NT2/D1 (cell line): Measurements from ENCODE around the gene TMCC2.

Experiments
- DNase-seq: peaks from one replicate; pipeline ENCODE4 v3.0.0-alpha.2; 2011; ENCODE audit warnings: low read depth, low spot score
- H3K27me3 ChIP-seq: 2 replicates; pipeline ENCODE4 v1.6.0; 2011; ENCODE audit warnings: mild to moderate bottlenecking; ENCODE audit not compliant: insufficient read length, insufficient read depth
- H3K36me3 ChIP-seq: 2 replicates; pipeline ENCODE4 v1.6.1; 2011; ENCODE audit warnings: mild to moderate bottlenecking, low read length, mixed read lengths; ENCODE audit not compliant: insufficient read depth, insufficient read length
- H3K4me1 ChIP-seq: 2 replicates; pipeline ENCODE4 v1.5.1; 2011; ENCODE audit not compliant: insufficient read depth, insufficient read length
- H3K4me3 ChIP-seq: 2 replicates; pipeline ENCODE4 v1.5.1; 2011; ENCODE audit warnings: low read depth; ENCODE audit not compliant: insufficient read length
- H3K9ac ChIP-seq: 2 replicates; pipeline ENCODE4 v1.6.0; 2011; ENCODE audit warnings: low read depth; ENCODE audit not compliant: insufficient read length
- H3K9me3 ChIP-seq: 2 replicates; pipeline ENCODE4 v1.5.1; 2011; ENCODE audit warnings: mild to moderate bottlenecking, low read length; ENCODE audit not compliant: insufficient read depth
- SUZ12 ChIP-seq: IDR thresholded peaks from 2 replicates; pipeline ENCODE4 v1.6.1; 2011; ENCODE audit not compliant: insufficient read length, insufficient read depth; ENCODE audit errors: extremely low read depth
- YY1 ChIP-seq: IDR thresholded peaks from 2 replicates; pipeline ENCODE4 v1.6.1; 2011; ENCODE audit not compliant: insufficient read length, insufficient read depth
- ZNF274 ChIP-seq: IDR thresholded peaks from 2 replicates; pipeline ENCODE4 v1.6.1; 2011; ENCODE audit warnings: mild to moderate bottlenecking, low read depth, low read length

Gene TMCC2

GRCh38 chr1:205216588-205216987, 11.2 kb upstream of the TMCC2 start:
- Histone ChIP-seq H3K9ac (no peak overlapping the region), H3K27me3 (no peaks in the 10 kb centered on the region), H3K4me1 (no peaks in the 10 kb centered on the region), H3K9me3 (no peaks in the 10 kb centered on the region), H3K4me3 (no peak overlapping the region), H3K36me3 (no peaks in the 10 kb centered on the region)
- DNase-seq, result no peak
- TF ChIP-seq SUZ12, result no peak

GRCh38 chr1:205217418-205217817, 10.3 kb upstream of the TMCC2 start:
- Histone ChIP-seq H3K4me1 (no peaks in the 10 kb centered on the region), H3K9ac (no peak overlapping the region), H3K4me3 (no peak overlapping the region), H3K36me3 (no peaks in the 10 kb centered on the region), H3K27me3 (no peaks in the 10 kb centered on the region), H3K9me3 (no peaks in the 10 kb centered on the region)
- no peak for DNase-seq
- TF ChIP-seq YY1 (no peak), SUZ12 (no peak), ZNF274 (no peak)

DNA sequence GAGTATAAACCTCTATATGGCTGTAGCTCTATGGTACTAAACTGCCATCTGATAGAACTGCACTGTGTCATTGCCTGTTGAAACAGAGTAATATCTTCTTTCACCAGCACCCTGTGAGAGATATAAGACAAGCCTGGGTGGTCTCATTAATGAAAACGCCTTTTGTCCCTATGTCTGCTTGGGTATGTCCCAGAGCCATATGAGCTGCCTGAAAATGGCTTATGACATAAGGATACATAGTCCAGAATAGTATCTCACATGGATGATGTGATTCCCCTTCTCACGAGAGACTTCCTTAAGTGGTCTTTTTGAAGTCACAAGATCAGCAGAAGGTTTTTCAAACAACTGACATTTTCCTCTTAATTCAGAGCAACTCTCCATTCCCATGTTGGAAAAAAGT, 7.3 kb upstream of the TMCC2 start:
- Histone ChIP-seq H3K36me3 (no peaks in the 10 kb centered on the region), H3K4me3 (no peak overlapping the region), H3K9me3 (no peaks in the 10 kb centered on the region), H3K9ac (no peak overlapping the region), H3K4me1 (no peaks in the 10 kb centered on the region), H3K27me3 (peaks cover 1% of the 10 kb centered on the region)
- no peak for DNase-seq
- no peak for TF ChIP-seq YY1
- no peak for TF ChIP-seq ZNF274
- TF ChIP-seq SUZ12, result no peak

GRCh38 chr1:205224736-205225135, 3.0 kb upstream of the TMCC2 start:
- TF ChIP-seq YY1, result no peak
- Histone ChIP-seq H3K36me3 (no peaks in the 10 kb centered on the region), H3K4me3 (no peak overlapping the region), H3K9me3 (no peaks in the 10 kb centered on the region), H3K4me1 (peaks cover 8% of the 10 kb centered on the region), H3K27me3 (peaks cover 16% of the 10 kb centered on the region), H3K9ac (no peak overlapping the region)
- no peak for DNase-seq

- DNase-seq, result no peak
- no peak overlapping the region for H3K4me3 ChIP-seq
These were observed 1.6 kb upstream of the TMCC2 start for GRCh38 chr1:205225901-205226765.

GRCh38 chr1:205226868-205227583, 720 bp upstream of the TMCC2 start:
- H3K4me3 ChIP-seq, result peak overlapping the region; percentile 42
- peaks cover 13% of the 10 kb centered on the region for H3K4me1 ChIP-seq
- TF ChIP-seq ZNF274 (no peak), YY1 (no peak), SUZ12 (no peak)
- peak overlapping the region; percentile 63 for H3K9ac ChIP-seq
- H3K9me3 ChIP-seq, result no peaks in the 10 kb centered on the region
- no peak for DNase-seq
- peaks cover 16% of the 10 kb centered on the region for H3K27me3 ChIP-seq
- H3K36me3 ChIP-seq, result no peaks in the 10 kb centered on the region

More at GRCh38 chr1:205225901-205226765, 1.6 kb upstream of the TMCC2 start:
- Histone ChIP-seq H3K9me3 (no peaks in the 10 kb centered on the region), H3K4me1 (peaks cover 13% of the 10 kb centered on the region), H3K27me3 (peaks cover 16% of the 10 kb centered on the region), H3K36me3 (no peaks in the 10 kb centered on the region), H3K9ac (no peak overlapping the region)
- TF ChIP-seq SUZ12, result no peak
- TF ChIP-seq ZNF274, result no peak
- TF ChIP-seq YY1, result no peak

GRCh38 chr1:205228093-205228521, 361 bp downstream of the TMCC2 start:
- Histone ChIP-seq H3K9me3 (no peaks in the 10 kb centered on the region), H3K27me3 (peaks cover 16% of the 10 kb centered on the region), H3K9ac (peak overlapping the region; percentile 82), H3K36me3 (no peaks in the 10 kb centered on the region), H3K4me1 (peaks cover 13% of the 10 kb centered on the region), H3K4me3 (peak overlapping the region; percentile 64)
- TF ChIP-seq YY1, result no peak
- no peak for TF ChIP-seq SUZ12
- no peak for TF ChIP-seq ZNF274
- DNase-seq, result no peak
